Glutamatergic neuron (in vitro differentiated cells): ENCODE data around the gene TMA7B. TPM values are rescaled to one million over a fixed set of nuclear protein-coding genes. Genes with fewer than 3 reads are reported as not detected.

Source experiments
- DNase-seq: peaks from one replicate; pipeline ENCODE4 v3.0.0; 2022
- H3K27ac Mint-ChIP-seq: one replicate; pipeline ENCODE4 v1.8.0; 2020; ENCODE audit warnings: mild to moderate bottlenecking, mixed read lengths, inconsistent platforms; ENCODE audit not compliant: unreplicated experiment
- H3K27me3 Mint-ChIP-seq: one replicate; pipeline ENCODE4 v1.8.0; 2020; ENCODE audit warnings: mild to moderate bottlenecking, moderate library complexity, mixed read lengths, inconsistent platforms; ENCODE audit not compliant: unreplicated experiment
- H3K36me3 Mint-ChIP-seq: one replicate; pipeline ENCODE4 v1.8.0; 2020; ENCODE audit warnings: mild to moderate bottlenecking, mixed read lengths, inconsistent platforms; ENCODE audit not compliant: unreplicated experiment
- H3K4me1 Mint-ChIP-seq: one replicate; pipeline ENCODE4 v1.8.0; 2020; ENCODE audit warnings: mild to moderate bottlenecking, low read depth, mixed read lengths, inconsistent platforms; ENCODE audit not compliant: unreplicated experiment
- H3K4me3 Mint-ChIP-seq: one replicate; pipeline ENCODE4 v1.8.0; 2020; ENCODE audit warnings: mild to moderate bottlenecking, mixed read lengths, inconsistent platforms; ENCODE audit not compliant: unreplicated experiment
- H3K9me3 Mint-ChIP-seq: one replicate; pipeline ENCODE4 v1.8.0; 2020; ENCODE audit warnings: mild to moderate bottlenecking, moderate library complexity, mixed read lengths, inconsistent platforms; ENCODE audit not compliant: unreplicated experiment
- CTCF ChIP-seq: fragments of 200-600 bp; sonication (generic); IDR thresholded peaks from one replicate; pipeline ENCODE4 v1.5.0; 2021; ENCODE audit not compliant: partially characterized antibody, unreplicated experiment
- total RNA-seq: library from RNA; stranded (reverse); fragmentation: NEBNext Ultra II Directional; extraction: Animal tissue kit (Norgen Biotek cat#: 25700); gene quantifications from one replicate; pipeline ENCODE4 v1.2.1, GENCODE V29; 2021; ENCODE audit not compliant: unreplicated experiment

Gene TMA7B
- total RNA-seq, 1 donor from 2014 or later: not detected

GRCh38 chr22:39970742-39971141 is 10.5 kb downstream of the TMA7B start:
- DNase-seq: no peak
- H3K36me3 Mint-ChIP-seq: no peaks in the 10 kb centered on the region
- no peaks in the 10 kb centered on the region for H3K9me3 Mint-ChIP-seq
- no peak for TF ChIP-seq CTCF
- H3K27me3 Mint-ChIP-seq: peaks cover 2% of the 10 kb centered on the region
- no peak overlapping the region for H3K4me3 Mint-ChIP-seq
- no peak overlapping the region for H3K27ac Mint-ChIP-seq
- H3K4me1 Mint-ChIP-seq: peaks cover 20% of the 10 kb centered on the region

GRCh38 chr22:39972641-39973040 is 12.4 kb downstream of the TMA7B start:
- Mint-ChIP-seq H3K4me3 (no peak overlapping the region), H3K27me3 (peaks cover 4% of the 10 kb centered on the region), H3K4me1 (peaks cover 17% of the 10 kb centered on the region), H3K9me3 (no peaks in the 10 kb centered on the region), H3K27ac (no peak overlapping the region), H3K36me3 (no peaks in the 10 kb centered on the region)
- DNase-seq: no peak
- TF ChIP-seq CTCF: no peak

GRCh38 chr22:39973656-39974055 is 13.5 kb downstream of the TMA7B start:
- peaks cover 4% of the 10 kb centered on the region for H3K27me3 Mint-ChIP-seq
- DNase-seq: no peak
- H3K4me3 Mint-ChIP-seq: no peak overlapping the region
- no peaks in the 10 kb centered on the region for H3K9me3 Mint-ChIP-seq
- H3K4me1 Mint-ChIP-seq: peaks cover 10% of the 10 kb centered on the region
- H3K27ac Mint-ChIP-seq: no peak overlapping the region
- H3K36me3 Mint-ChIP-seq: no peaks in the 10 kb centered on the region
- no peak for TF ChIP-seq CTCF

GRCh38 chr22:39974065-39974464 is 13.9 kb downstream of the TMA7B start:
- TF ChIP-seq CTCF: no peak
- Mint-ChIP-seq H3K27me3 (peaks cover 4% of the 10 kb centered on the region), H3K4me1 (peaks cover 6% of the 10 kb centered on the region), H3K27ac (no peak overlapping the region), H3K4me3 (no peak overlapping the region), H3K36me3 (no peaks in the 10 kb centered on the region), H3K9me3 (no peaks in the 10 kb centered on the region)
- DNase-seq: no peak

- no peak for TF ChIP-seq CTCF
- no peaks in the 10 kb centered on the region for H3K9me3 Mint-ChIP-seq
- H3K27ac Mint-ChIP-seq: no peak overlapping the region
- H3K4me3 Mint-ChIP-seq: no peak overlapping the region
- peaks cover 4% of the 10 kb centered on the region for H3K27me3 Mint-ChIP-seq
- H3K36me3 Mint-ChIP-seq: no peaks in the 10 kb centered on the region
- H3K4me1 Mint-ChIP-seq: peaks cover 6% of the 10 kb centered on the region
- no peak for DNase-seq
These were observed 18.9 kb downstream of the TMA7B start for GRCh38 chr22:39979048-39979447.
